PFSK-1 (cell line): ENCODE measurements around the gene DNAJC10.

ENCODE experiments used
- FOXP2 ChIP-seq: optimal IDR thresholded peaks from 2 replicates; pipeline ENCODE3; 2011; ENCODE audit warnings: borderline replicate concordance, control low read depth, inconsistent platforms; ENCODE audit not compliant: insufficient read depth; ENCODE audit errors: extremely low read length, extremely low read depth
- POLR2AphosphoS5 ChIP-seq: IDR thresholded peaks from 2 replicates; pipeline ENCODE4 v1.6.1; 2012; ENCODE audit warnings: low read depth, mild to moderate bottlenecking, control low read depth, low read length, moderate library complexity
- REST ChIP-seq, 2 experiments: IDR thresholded peaks; 2 replicates each; pipeline versions ENCODE4 v1.6.1 to v1.8.0; 2011 to 2012; ENCODE audit warnings: low read depth in 2 of 2, low read length in 2 of 2, control low read depth in 1 of 2, inconsistent platforms in 1 of 2, mild to moderate bottlenecking in 1 of 2, moderate library complexity in 1 of 2; ENCODE audit not compliant: insufficient read depth in 1 of 2
- SIN3A ChIP-seq: IDR thresholded peaks from 2 replicates; pipeline ENCODE4 v1.6.1; 2012; ENCODE audit warnings: mild to moderate bottlenecking, low read length, moderate library complexity, borderline replicate concordance; ENCODE audit not compliant: insufficient read depth
- TAF1 ChIP-seq: IDR thresholded peaks from 2 replicates; pipeline ENCODE4 v1.6.1; 2012; ENCODE audit warnings: low read length, control low read depth, borderline replicate concordance; ENCODE audit not compliant: insufficient read depth

DNAJC10 gene

GRCh38 chr2:182715121-182715891 is 751 bp upstream of the DNAJC10 start:
- TF ChIP-seq POLR2AphosphoS5 = no peak
- TF ChIP-seq SIN3A = no peak
- no peak for TF ChIP-seq FOXP2
- no peak for TF ChIP-seq TAF1
- TF ChIP-seq REST (IDR thresholded peaks at IDR 0.05; ENCODE audit: insufficient read depth in 1 of 2, low read depth in 2 of 2, low read length in 2 of 2) = no peak

GRCh38 chr2:182716650-182716979 is 558 bp downstream of the DNAJC10 start:
- no peak for TF ChIP-seq SIN3A
- no peak for TF ChIP-seq POLR2AphosphoS5
- TF ChIP-seq TAF1 = no peak
- no peak for TF ChIP-seq FOXP2
- TF ChIP-seq REST (IDR thresholded peaks at IDR 0.05; ENCODE audit: insufficient read depth in 1 of 2, low read depth in 2 of 2, low read length in 2 of 2) = no peak

GRCh38 chr2:182717416-182717815 is 1.4 kb downstream of the DNAJC10 start:
- TF ChIP-seq REST (IDR thresholded peaks at IDR 0.05; ENCODE audit: insufficient read depth in 1 of 2, low read depth in 2 of 2, low read length in 2 of 2) (no peak), TAF1 (no peak), POLR2AphosphoS5 (no peak)

- no peak for TF ChIP-seq FOXP2
Observed at GRCh38 chr2:182717816-182718215, 1.8 kb downstream of the DNAJC10 start.

- TF ChIP-seq POLR2AphosphoS5 (no peak), REST (IDR thresholded peaks at IDR 0.05; ENCODE audit: insufficient read depth in 1 of 2, low read depth in 2 of 2, low read length in 2 of 2) (no peak), SIN3A (no peak), FOXP2 (no peak), TAF1 (no peak)
Observed at GRCh38 chr2:182718459-182718858, 2.4 kb downstream of the DNAJC10 start.
